Activated CD8-positive, alpha-beta memory T cell treated with anti-CD3 and anti-CD28 coated beads for 1 hour (primary cell): ENCODE data around the gene CEP120.
"Not testable (repeated sequence)": the region's sequence is repeated elsewhere in the genome, so short reads cannot be mapped to it uniquely, and the experiment has no call there.

Experiments used
- DNase-seq, 2 donors: peaks; one replicate each; pipeline ENCODE4 v3.0.0-alpha.2; 2020; ENCODE audit warnings: low read depth in 1 of 2; ENCODE audit errors: extremely low read depth in 1 of 2

CEP120 gene

GRCh38 chr5:123391009-123391408, 32.2 kb downstream of the CEP120 start:
- DNase-seq: no peak

- DNase-seq: no peak
Measured at GRCh38 chr5:123389794-123390193, 33.4 kb downstream of the CEP120 start.

- no peak for DNase-seq
Measured at GRCh38 chr5:123387313-123387712, 35.9 kb downstream of the CEP120 start.

- no peak for DNase-seq
Measured at GRCh38 chr5:123382252-123382651, 41.0 kb downstream of the CEP120 start.

GRCh38 chr5:123371575-123372179, 51.5 kb downstream of the CEP120 start:
- peak in 1 of 2 donors; percentile 19 for DNase-seq

GRCh38 chr5:123369371-123369968, 53.7 kb downstream of the CEP120 start:
- DNase-seq: no peak

- no peak for DNase-seq
Measured at GRCh38 chr5:123367739-123368138, 55.5 kb downstream of the CEP120 start.

GRCh38 chr5:123365156-123365555, 58.0 kb downstream of the CEP120 start:
- DNase-seq: no peak

GRCh38 chr5:123364441-123365155, 58.6 kb downstream of the CEP120 start:
- DNase-seq: no peak

- DNase-seq: no peak
Measured at GRCh38 chr5:123360910-123361309, 62.3 kb downstream of the CEP120 start.

GRCh38 chr5:123360201-123360571, 63.0 kb downstream of the CEP120 start:
- DNase-seq: no peak

GRCh38 chr5:123359454-123360200, 63.6 kb downstream of the CEP120 start:
- no peak for DNase-seq

- no peak for DNase-seq
Measured at GRCh38 chr5:123358751-123359150, 64.5 kb downstream of the CEP120 start.

GRCh38 chr5:123358304-123358703, 64.9 kb downstream of the CEP120 start:
- DNase-seq: no peak

- DNase-seq: no peak
Measured at GRCh38 chr5:123351820-123352219, 71.4 kb downstream of the CEP120 start.

- no peak for DNase-seq
Measured at GRCh38 chr5:123351240-123351639, 72.0 kb downstream of the CEP120 start.

- no peak for DNase-seq
Measured at GRCh38 chr5:123350742-123351141, 72.5 kb downstream of the CEP120 start.

- DNase-seq: no peak
Measured at GRCh38 chr5:123344816-123345426, 78.3 kb downstream of the CEP120 start.

GRCh38 chr5:123340928-123341327, 82.3 kb downstream of the CEP120 start:
- DNase-seq: no peak

GRCh38 chr5:123308377-123308776, 114.8 kb downstream of the CEP120 start:
- DNase-seq: not testable (repeated sequence)

GRCh38 chr5:123305751-123306150, 117.5 kb downstream of the CEP120 start:
- DNase-seq: no peak
